GM12864 (cell line): ENCODE results near the gene MSGN1.
A peak's percentile ranks its signal among the peaks of the same experiment; 100 is the strongest.

ENCODE experiments used
- DNase-seq: peaks from one replicate; pipeline ENCODE4 v3.0.0-alpha.2; 2011; ENCODE audit warnings: low read depth
- H3K4me3 ChIP-seq: 2 replicates; pipeline ENCODE4 v1.5.1; 2011; ENCODE audit warnings: mild to moderate bottlenecking, low read depth, low read length, control low read depth
- TF ChIP-seq, protein P1 (sequence below): IDR thresholded peaks from 2 replicates; pipeline ENCODE4 v1.5.1; 2011; ENCODE audit warnings: low read depth, mild to moderate bottlenecking, moderate library complexity, low read length, control low read depth, inconsistent platforms; ENCODE audit errors: missing control alignments

Gene MSGN1

DNA sequence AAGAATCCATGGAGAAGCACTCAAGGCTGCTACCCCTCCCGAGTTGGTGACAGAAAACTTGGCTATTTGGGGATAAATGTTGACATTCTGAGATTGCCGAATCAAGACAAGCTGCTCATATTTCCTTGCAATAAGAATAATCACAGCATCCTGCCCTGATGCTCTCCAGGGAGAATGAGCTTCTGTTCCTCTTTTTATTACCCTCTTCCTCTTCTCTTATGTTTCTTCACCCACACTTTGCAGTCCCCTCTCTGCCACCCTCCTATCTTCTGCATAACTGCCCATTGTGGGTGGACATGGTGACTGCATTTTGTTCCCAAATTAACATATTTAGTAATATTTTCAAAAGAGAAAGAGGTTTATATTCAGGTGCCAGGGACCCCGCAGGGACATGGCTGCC, 11.9 kb upstream of the MSGN1 start:
- no peak for DNase-seq
- no peak overlapping the region for H3K4me3 ChIP-seq
- TF ChIP-seq, protein P1, sequence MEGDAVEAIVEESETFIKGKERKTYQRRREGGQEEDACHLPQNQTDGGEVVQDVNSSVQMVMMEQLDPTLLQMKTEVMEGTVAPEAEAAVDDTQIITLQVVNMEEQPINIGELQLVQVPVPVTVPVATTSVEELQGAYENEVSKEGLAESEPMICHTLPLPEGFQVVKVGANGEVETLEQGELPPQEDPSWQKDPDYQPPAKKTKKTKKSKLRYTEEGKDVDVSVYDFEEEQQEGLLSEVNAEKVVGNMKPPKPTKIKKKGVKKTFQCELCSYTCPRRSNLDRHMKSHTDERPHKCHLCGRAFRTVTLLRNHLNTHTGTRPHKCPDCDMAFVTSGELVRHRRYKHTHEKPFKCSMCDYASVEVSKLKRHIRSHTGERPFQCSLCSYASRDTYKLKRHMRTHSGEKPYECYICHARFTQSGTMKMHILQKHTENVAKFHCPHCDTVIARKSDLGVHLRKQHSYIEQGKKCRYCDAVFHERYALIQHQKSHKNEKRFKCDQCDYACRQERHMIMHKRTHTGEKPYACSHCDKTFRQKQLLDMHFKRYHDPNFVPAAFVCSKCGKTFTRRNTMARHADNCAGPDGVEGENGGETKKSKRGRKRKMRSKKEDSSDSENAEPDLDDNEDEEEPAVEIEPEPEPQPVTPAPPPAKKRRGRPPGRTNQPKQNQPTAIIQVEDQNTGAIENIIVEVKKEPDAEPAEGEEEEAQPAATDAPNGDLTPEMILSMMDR: no peak

DNA sequence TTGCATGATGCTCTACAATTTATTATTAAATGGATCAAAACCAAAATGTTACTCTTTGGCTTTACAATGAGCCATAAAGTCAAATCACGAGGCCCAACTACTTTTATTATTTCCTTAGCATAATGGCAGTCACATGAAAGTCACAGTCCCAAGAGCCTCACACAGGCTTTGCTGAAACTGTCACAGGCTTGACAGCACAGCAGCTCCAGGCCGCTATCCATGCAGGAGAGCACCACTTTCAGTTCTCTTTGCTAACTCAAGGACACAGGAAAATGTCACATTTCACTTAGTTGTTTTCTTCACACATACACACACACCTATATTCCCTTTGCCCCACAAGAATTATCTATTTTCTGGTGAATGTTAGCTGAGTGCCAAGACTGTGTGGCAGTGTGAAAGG, 11.1 kb upstream of the MSGN1 start:
- DNase-seq: no peak
- TF ChIP-seq, protein P1: no peak
- no peak overlapping the region for H3K4me3 ChIP-seq

DNA sequence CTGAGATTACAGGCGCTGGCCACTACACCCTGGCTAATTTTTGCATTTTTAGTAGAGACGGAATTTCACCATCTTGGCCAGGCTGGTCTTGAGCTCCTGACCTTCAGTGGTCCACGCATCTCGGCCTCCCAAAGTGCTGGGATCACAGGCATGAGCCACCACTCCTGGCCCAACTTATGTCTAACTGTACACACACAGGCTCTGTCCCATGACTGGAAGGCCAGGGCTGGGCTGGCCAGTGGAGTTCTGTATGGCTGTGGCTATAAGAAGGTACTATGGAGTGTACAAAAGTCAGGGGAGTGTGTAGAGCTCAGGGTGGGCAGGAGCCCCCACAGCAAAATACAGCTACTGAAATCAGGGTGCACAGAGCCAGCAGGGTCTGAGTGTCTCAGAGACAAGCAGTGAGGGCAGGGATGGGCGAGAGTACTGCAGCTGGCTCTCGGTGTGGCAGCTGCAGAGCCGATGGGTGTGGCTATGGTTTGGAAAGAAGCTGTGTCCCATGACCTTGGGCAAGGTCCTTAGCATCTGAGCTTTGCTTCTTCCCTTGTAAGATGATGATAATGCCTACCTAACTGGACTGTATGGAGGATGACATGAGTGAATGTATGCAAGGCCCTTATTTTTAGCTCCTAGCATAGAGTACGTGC, 10.4 kb upstream of the MSGN1 start:
- H3K4me3 ChIP-seq: no peak overlapping the region
- TF ChIP-seq, protein P1: no peak
- DNase-seq: no peak

DNA sequence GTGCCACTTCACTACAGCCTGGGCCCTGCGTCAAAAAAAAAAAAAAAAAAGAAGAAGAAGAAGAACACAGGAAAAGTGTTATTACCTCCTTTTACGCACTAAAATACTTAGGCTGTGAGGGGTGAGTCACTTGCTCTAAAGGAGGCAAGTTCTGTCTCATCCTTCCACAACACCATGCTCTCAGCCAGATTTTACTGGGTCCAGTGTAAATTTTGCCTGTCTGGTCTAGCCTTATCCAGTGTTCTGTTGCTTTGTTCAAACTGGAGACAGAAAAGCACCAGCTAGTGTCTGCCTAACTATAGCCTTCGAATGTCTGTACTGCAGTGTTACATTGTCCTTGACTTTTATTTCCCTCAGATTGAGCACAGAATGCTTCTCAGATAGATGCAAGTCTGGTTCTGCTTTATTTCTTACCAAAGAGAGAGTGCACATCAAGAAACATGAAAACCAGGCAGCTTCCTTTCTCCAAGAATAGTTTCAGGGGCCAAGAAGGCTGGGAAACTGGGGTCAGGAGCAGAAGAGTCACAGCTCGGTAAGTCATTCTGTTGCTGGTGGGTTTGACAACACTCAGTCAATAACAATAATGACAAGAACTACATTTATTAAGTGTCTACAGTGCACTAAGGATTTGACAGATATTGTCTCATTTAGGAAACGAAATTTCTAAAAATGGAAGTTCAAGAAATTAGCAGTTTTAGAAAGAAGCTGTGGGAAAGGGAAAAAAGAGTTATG, 3.1 kb upstream of the MSGN1 start:
- TF ChIP-seq, protein P1: no peak
- DNase-seq: no peak

DNA sequence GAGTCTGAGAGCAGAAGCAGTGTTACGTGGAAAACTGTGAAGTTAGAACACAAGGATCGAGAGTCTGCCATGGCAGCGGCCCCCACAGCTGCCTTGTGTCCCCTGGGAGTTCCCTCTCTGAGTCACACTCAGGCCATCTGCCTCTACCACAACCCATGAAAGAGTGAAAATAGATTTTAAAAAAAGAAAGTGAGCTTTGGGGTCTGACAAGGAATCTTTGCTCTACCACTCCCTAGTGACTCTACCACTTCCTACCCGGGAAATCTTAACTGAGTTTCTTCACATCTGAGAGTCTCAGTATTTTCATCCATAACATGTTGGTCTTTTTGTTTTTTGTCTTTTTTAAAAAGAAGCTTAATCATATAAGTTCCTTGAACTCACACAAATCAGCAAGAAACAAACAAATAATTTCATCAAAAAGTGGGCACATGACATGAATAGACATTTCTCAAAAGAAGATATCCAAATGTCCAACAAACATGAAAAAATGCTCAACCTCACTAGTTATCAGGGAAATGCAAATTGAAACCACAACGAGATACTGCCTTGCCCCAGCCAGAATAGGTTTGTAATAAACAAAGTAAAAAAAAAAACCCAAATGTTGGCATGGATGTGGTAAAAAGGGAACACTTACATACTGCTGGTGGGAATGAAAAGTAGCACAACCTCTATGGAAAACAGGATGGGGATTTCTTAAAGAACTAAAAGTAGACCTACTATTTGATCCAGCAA, 2.4 kb upstream of the MSGN1 start:
- no peak overlapping the region; the same call in 1 of the 2 replicates for H3K4me3 ChIP-seq
- TF ChIP-seq, protein P1: no peak
- peak; percentile 58 for DNase-seq

More for the DNA sequence above, 3.1 kb upstream of the MSGN1 start:
- no peak overlapping the region; the same call in 1 of the 2 replicates for H3K4me3 ChIP-seq

DNA sequence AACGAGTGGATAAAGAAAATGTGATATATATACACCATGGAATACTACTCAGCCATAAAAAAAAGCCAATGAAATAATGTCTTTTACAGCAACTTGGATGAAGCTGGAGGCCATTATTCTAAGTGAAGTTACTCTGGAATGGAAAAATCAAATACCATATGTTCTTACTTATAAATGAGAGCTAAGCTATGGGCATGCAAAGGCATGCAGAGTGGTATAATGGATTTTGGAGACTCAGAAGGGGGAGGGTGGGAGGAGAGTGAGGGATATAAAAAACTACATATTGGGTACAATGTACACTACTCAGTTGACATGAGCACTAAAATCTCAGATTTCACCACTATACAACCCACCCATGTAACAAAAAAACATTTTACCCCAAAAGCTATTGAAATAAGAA, 1.7 kb upstream of the MSGN1 start:
- H3K4me3 ChIP-seq: no peak overlapping the region
- no peak for DNase-seq
- TF ChIP-seq, protein P1: no peak
